ENCODE results near the gene HOXB5. TPM values are rescaled to one million over a fixed set of nuclear protein-coding genes. Genes with fewer than 3 reads are reported as not detected.
A peak's percentile ranks its signal among the peaks of the same experiment; 100 is the strongest.

Gene HOXB5
- total RNA-seq, 1 donor from 2014 or later = not detected

DNA sequence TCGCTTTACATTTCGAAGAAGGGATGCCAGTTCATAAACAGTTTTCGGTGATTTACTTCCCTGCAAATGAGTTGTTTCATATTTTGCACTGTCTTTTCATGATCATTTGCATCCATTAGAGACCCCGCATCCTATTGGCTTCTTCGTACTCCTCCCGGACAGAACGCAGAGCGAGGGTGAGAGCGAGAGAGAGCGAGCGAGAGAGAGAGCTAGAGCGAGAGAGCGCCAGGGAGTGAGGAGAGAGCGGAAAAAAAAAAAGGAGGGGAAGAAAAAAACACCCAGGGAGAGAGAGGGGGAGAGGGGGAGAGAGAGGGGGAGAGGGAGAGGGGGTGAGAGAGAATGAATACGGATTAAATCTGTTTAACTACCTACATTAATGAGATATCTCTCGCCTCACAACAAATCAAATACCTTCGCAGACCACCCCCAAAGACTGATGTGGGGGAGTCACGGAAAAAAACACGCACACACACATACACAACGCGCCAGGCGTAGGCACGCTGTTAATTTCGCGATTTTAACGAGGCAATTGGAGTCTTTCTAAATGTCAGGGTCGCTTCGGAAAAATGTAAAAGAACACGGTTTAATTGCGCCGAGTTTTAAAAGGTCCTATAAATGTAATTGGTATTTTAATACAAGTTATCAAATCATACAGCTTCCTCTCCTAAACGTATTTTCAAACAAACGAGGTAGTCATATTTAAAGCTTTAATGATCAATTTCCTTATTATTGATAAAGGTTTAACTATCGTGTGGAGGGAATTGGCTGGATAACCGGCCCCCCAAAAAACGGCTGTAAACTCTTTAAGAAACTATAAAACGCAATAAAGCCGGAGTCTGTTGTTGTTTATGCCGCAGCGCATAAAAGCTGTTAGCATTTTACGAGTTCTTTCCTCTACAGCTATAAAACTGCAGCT, 21.7 kb upstream of the HOXB5 start, which contains the start of gene HOXB8:
HOXB8 (minus strand) TSS at position 246 of the 916 bp plus-strand sequence. CDS start 588 bp downstream, outside the sequence.
- Histone ChIP-seq H3K36me3 (ENCODE audit: control insufficient read depth in 3 of 3, insufficient read depth in 3 of 3, low read length in 3 of 3) (no peaks in the 10 kb centered on the region), H3K4me3 (ENCODE audit: low read length in 3 of 3) (peak within 1 kb of the TSS in 2 of 3 donors; percentile 45 to 57), H3K27me3 (ENCODE audit: control insufficient read depth in 3 of 3, insufficient read depth in 3 of 3, low read length in 3 of 3) (peaks cover 91 to 92% (median 91%) of the 10 kb centered on the region in 3 donors)

DNA sequence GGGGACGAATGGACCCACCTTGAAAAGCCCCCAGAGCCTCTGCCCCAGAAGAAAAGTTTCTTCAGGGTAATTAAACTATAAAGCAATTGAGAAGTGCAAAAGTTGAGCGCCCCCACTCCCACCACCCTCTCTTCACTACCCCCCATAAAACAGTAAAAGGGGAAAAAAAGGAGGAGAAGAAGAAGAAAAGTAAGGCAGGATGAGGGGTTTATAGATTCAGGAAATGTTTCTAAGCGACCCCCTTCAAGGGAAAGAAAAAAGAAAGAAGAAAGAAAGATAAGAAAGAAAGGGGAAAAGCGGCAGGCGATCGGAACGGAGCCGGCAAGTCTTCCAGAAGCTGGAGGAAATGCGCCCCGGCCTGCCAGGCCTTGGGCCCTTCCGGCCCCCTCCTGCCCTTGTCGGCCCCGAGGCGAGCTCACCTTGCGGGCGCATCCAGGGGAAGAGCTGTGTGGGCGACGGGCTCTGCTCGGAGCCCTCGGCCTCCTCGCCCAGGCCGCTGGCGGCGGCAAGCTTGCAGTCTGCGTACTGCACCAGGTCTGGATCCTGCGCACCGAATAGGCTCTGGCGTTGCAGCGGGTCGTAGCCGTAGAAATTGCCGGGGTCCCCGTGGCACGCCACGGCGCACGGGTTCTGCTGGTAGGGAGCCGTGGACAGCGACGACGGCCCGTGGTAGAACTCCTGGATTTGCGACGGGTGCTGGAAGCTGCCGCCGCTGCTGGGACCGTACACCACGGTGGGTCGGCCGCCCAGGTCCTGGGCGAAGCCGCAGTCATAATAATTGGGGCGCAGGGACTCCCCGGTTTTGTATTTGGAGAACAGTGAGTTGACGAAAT, 20.5 kb upstream of the HOXB5 start:
- Histone ChIP-seq H3K27ac (ENCODE audit: low read depth, low read length) (no peak overlapping the region), H3K9ac (ENCODE audit: low read depth in 1 of 3, low read length in 3 of 3) (peak overlapping the region in 1 of 3 donors; percentile 40), H3K36me3 (ENCODE audit: control insufficient read depth in 3 of 3, insufficient read depth in 3 of 3, low read length in 3 of 3) (no peaks in the 10 kb centered on the region), H3K4me1 (ENCODE audit: control insufficient read depth in 3 of 3, insufficient read depth in 3 of 3, low read length in 3 of 3) (peaks cover 15 to 44% (median 25%) of the 10 kb centered on the region in 3 donors), H3K4me3 (ENCODE audit: low read length in 3 of 3) (peak overlapping the region in 2 of 3 donors; percentile 45 to 57), H3K9me3 (ENCODE audit: control insufficient read depth in 3 of 3, low read length in 3 of 3) (no peaks in the 10 kb centered on the region), H3K27me3 (ENCODE audit: control insufficient read depth in 3 of 3, insufficient read depth in 3 of 3, low read length in 3 of 3) (peaks cover 92 to 93% (median 92%) of the 10 kb centered on the region in 3 donors)

More for the DNA sequence above, 21.7 kb upstream of the HOXB5 start, which contains the start of gene HOXB8:
- peaks cover 11 to 37% (median 22%) of the 10 kb centered on the region in 3 donors for H3K4me1 ChIP-seq (ENCODE audit: control insufficient read depth in 3 of 3, insufficient read depth in 3 of 3, low read length in 3 of 3)
- no peak within 1 kb of the TSS for H3K27ac ChIP-seq (ENCODE audit: low read depth, low read length)
- H3K9ac ChIP-seq (ENCODE audit: low read depth in 1 of 3, low read length in 3 of 3) = peak within 1 kb of the TSS in 2 of 3 donors; percentile 23 to 40
- no peaks in the 10 kb centered on the region for H3K9me3 ChIP-seq (ENCODE audit: control insufficient read depth in 3 of 3, low read length in 3 of 3)

- Histone ChIP-seq H3K36me3 (ENCODE audit: control insufficient read depth in 3 of 3, insufficient read depth in 3 of 3, low read length in 3 of 3) (no peaks in the 10 kb centered on the region), H3K4me1 (ENCODE audit: control insufficient read depth in 3 of 3, insufficient read depth in 3 of 3, low read length in 3 of 3) (peaks cover 15 to 37% (median 22%) of the 10 kb centered on the region in 3 donors), H3K27me3 (ENCODE audit: control insufficient read depth in 3 of 3, insufficient read depth in 3 of 3, low read length in 3 of 3) (peaks cover 91 to 94% (median 92%) of the 10 kb centered on the region in 3 donors), H3K9ac (ENCODE audit: low read depth in 1 of 3, low read length in 3 of 3) (peak overlapping the region in 1 of 3 donors; percentile 50), H3K27ac (ENCODE audit: low read depth, low read length) (no peak overlapping the region), H3K4me3 (ENCODE audit: low read length in 3 of 3) (peak overlapping the region; percentile 40 to 60 (median 58)), H3K9me3 (ENCODE audit: control insufficient read depth in 3 of 3, low read length in 3 of 3) (no peaks in the 10 kb centered on the region)
Measured at GRCh38 chr17:48612854-48613691, 19.5 kb upstream of the HOXB5 start.

GRCh38 chr17:48612456-48612853, 18.9 kb upstream of the HOXB5 start:
- Histone ChIP-seq H3K9ac (ENCODE audit: low read depth in 1 of 3, low read length in 3 of 3) (no peak overlapping the region), H3K4me3 (ENCODE audit: low read length in 3 of 3) (peak overlapping the region in 2 of 3 donors; percentile 37 to 38), H3K36me3 (ENCODE audit: control insufficient read depth in 3 of 3, insufficient read depth in 3 of 3, low read length in 3 of 3) (no peaks in the 10 kb centered on the region), H3K27ac (ENCODE audit: low read depth, low read length) (no peak overlapping the region), H3K4me1 (ENCODE audit: control insufficient read depth in 3 of 3, insufficient read depth in 3 of 3, low read length in 3 of 3) (peaks cover 15 to 30% (median 16%) of the 10 kb centered on the region in 3 donors), H3K9me3 (ENCODE audit: control insufficient read depth in 3 of 3, low read length in 3 of 3) (no peaks in the 10 kb centered on the region), H3K27me3 (ENCODE audit: control insufficient read depth in 3 of 3, insufficient read depth in 3 of 3, low read length in 3 of 3) (peaks cover 85 to 92% (median 90%) of the 10 kb centered on the region in 3 donors)

- peak overlapping the region in 1 of 3 donors; percentile 57 for H3K9ac ChIP-seq (ENCODE audit: low read depth in 1 of 3, low read length in 3 of 3)
- no peaks in the 10 kb centered on the region for H3K9me3 ChIP-seq (ENCODE audit: control insufficient read depth in 3 of 3, low read length in 3 of 3)
- H3K4me1 ChIP-seq (ENCODE audit: control insufficient read depth in 3 of 3, insufficient read depth in 3 of 3, low read length in 3 of 3) = peaks cover 15 to 30% (median 16%) of the 10 kb centered on the region in 3 donors
- H3K36me3 ChIP-seq (ENCODE audit: control insufficient read depth in 3 of 3, insufficient read depth in 3 of 3, low read length in 3 of 3) = no peaks in the 10 kb centered on the region
- no peak overlapping the region for H3K27ac ChIP-seq (ENCODE audit: low read depth, low read length)
- H3K27me3 ChIP-seq (ENCODE audit: control insufficient read depth in 3 of 3, insufficient read depth in 3 of 3, low read length in 3 of 3) = peaks cover 84 to 90% (median 90%) of the 10 kb centered on the region in 3 donors
- H3K4me3 ChIP-seq (ENCODE audit: low read length in 3 of 3) = peak overlapping the region; percentile 37 to 80 (median 49)
Measured at GRCh38 chr17:48611681-48612455, 18.3 kb upstream of the HOXB5 start.

DNA sequence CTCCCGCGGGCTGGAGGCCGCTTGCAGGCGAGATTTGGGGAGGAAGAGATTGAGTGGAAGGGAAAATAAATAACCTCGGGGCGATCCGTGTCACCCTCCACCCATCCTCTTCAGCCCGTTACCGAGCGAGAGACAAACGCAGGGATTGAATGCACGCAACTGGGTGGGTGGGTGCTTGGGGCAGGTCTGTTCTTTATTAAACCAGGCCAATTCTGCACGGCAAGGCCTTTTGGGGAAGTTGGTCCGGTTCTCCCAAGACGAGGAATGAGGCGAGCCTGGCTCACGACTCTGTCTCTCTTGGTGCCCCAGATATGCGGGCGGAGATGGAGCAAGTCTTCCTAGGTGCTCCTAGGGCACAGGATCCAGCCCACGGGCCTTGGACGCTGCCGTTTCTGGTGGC, 17.6 kb upstream of the HOXB5 start:
- H3K27ac ChIP-seq (ENCODE audit: low read depth, low read length) = no peak overlapping the region
- peaks cover 84 to 90% (median 90%) of the 10 kb centered on the region in 3 donors for H3K27me3 ChIP-seq (ENCODE audit: control insufficient read depth in 3 of 3, insufficient read depth in 3 of 3, low read length in 3 of 3)
- peaks cover 15 to 30% (median 16%) of the 10 kb centered on the region in 3 donors for H3K4me1 ChIP-seq (ENCODE audit: control insufficient read depth in 3 of 3, insufficient read depth in 3 of 3, low read length in 3 of 3)
- peak overlapping the region; percentile 61 to 80 (median 70) for H3K4me3 ChIP-seq (ENCODE audit: low read length in 3 of 3)
- H3K36me3 ChIP-seq (ENCODE audit: control insufficient read depth in 3 of 3, insufficient read depth in 3 of 3, low read length in 3 of 3) = no peaks in the 10 kb centered on the region
- peak overlapping the region; percentile 53 to 66 (median 54) for H3K9ac ChIP-seq (ENCODE audit: low read depth in 1 of 3, low read length in 3 of 3)
- no peaks in the 10 kb centered on the region for H3K9me3 ChIP-seq (ENCODE audit: control insufficient read depth in 3 of 3, low read length in 3 of 3)

- peak within 1 kb of the TSS; percentile 53 to 66 (median 61) for H3K9ac ChIP-seq (ENCODE audit: low read depth in 1 of 3, low read length in 3 of 3)
- H3K4me3 ChIP-seq (ENCODE audit: low read length in 3 of 3) = peak within 1 kb of the TSS; percentile 61 to 80 (median 70)
- H3K27ac ChIP-seq (ENCODE audit: low read depth, low read length) = no peak within 1 kb of the TSS
- H3K36me3 ChIP-seq (ENCODE audit: control insufficient read depth in 3 of 3, insufficient read depth in 3 of 3, low read length in 3 of 3) = no peaks in the 10 kb centered on the region
- H3K4me1 ChIP-seq (ENCODE audit: control insufficient read depth in 3 of 3, insufficient read depth in 3 of 3, low read length in 3 of 3) = peaks cover 15 to 30% (median 16%) of the 10 kb centered on the region in 3 donors
- peaks cover 84 to 90% (median 90%) of the 10 kb centered on the region in 3 donors for H3K27me3 ChIP-seq (ENCODE audit: control insufficient read depth in 3 of 3, insufficient read depth in 3 of 3, low read length in 3 of 3)
- no peaks in the 10 kb centered on the region for H3K9me3 ChIP-seq (ENCODE audit: control insufficient read depth in 3 of 3, low read length in 3 of 3)
Measured at GRCh38 chr17:48610282-48611211, 17.0 kb upstream of the HOXB5 start, which contains the start of gene HOXB7. Gene HOXB7, minus strand, starts transcription at chr17:48611017. Its CDS starts 99 bp downstream, at chr17:48610918.

All from skeletal muscle tissue (tissue), 4 donors.